GM12878 (cell line): ENCODE data around the gene THRAP3. TPM values are rescaled to one million over a fixed set of nuclear protein-coding genes. Genes with fewer than 3 reads are reported as not detected.

Experiments used
- ATAC-seq: fragments of 200-7000 bp; cut with Tn5 transposase; 3 replicates; pipeline ENCODE4 v1.9.1; 2020; ENCODE audit warnings: mild to moderate bottlenecking, moderate library complexity
- BruUV-seq: library from RNA; stranded (reverse); fragments of 400-500 nt; replicated peaks from 2 replicates; lab custom pipeline; 2021; lab: Mats Ljungman, UMichigan
- CTCF ChIA-PET: fragments of 300-600 bp; sonication (Branson Sonifier 250); formaldehyde crosslinking; extraction: SDS; loops from one replicate; lab custom pipeline; 2021; ENCODE audit warnings: inconsistent platforms; lab: Yijun Ruan, JAX
- POLR2A ChIA-PET: fragments of 350-600 bp; formaldehyde crosslinking; extraction: SDS; loops from one replicate; lab custom pipeline; 2021; ENCODE audit warnings: inconsistent platforms; lab: Charles Lee
- RAD21 ChIA-PET: fragments of 300-600 bp; sonication (Branson Sonifier 250); formaldehyde crosslinking; loops from one replicate; lab custom pipeline; 2023; ENCODE audit warnings: antibody characterized with exemption; ENCODE audit not compliant: unreplicated experiment; lab: Charles Lee
- SMC1A ChIA-PET: fragments of 300-600 bp; sonication (Branson Sonifier 250); formaldehyde crosslinking; loops from one replicate; lab custom pipeline; 2023; ENCODE audit not compliant: unreplicated experiment, uncharacterized antibody; lab: Charles Lee
- DNase-seq: peaks from one replicate; pipeline ENCODE4 v3.0.0-alpha.2; 2011; ENCODE audit warnings: low read depth, low spot score
- FAIRE-seq: peaks from 3 replicates; lab custom pipeline; 2011; peaks lifted over from hg19 to GRCh38; lab: Jason Lieb, UNC
- H2AFZ ChIP-seq: 2 replicates; pipeline ENCODE4 v1.6.0; 2011; ENCODE audit warnings: low read depth, low read length, control low read depth; ENCODE audit not compliant: control insufficient read depth
- H3K27ac ChIP-seq: 2 replicates; pipeline ENCODE4 v1.5.1; 2011; ENCODE audit warnings: control low read depth; ENCODE audit not compliant: control insufficient read depth, insufficient read depth
- H3K27me3 ChIP-seq, 2 experiments: replicated peaks in 1 of 2; 2 replicates each; pipeline versions ENCODE4 v1.6.0 to v1.6.1; 2011; ENCODE audit warnings: low read length in 1 of 2; ENCODE audit not compliant: control insufficient read depth in 2 of 2, insufficient read depth in 2 of 2
- H3K36me3 ChIP-seq, 2 experiments: 2 replicates each; pipeline ENCODE4 v1.5.1; 2011; ENCODE audit warnings: low read length in 1 of 2; ENCODE audit not compliant: control insufficient read depth in 2 of 2, insufficient read depth in 2 of 2
- H3K4me1 ChIP-seq: 2 replicates; pipeline ENCODE4 v1.6.1; 2011; ENCODE audit warnings: mild to moderate bottlenecking, low read length, moderate library complexity, mixed read lengths; ENCODE audit not compliant: control insufficient read depth, insufficient read depth
- H3K4me2 ChIP-seq: 2 replicates; pipeline ENCODE4 v1.6.0; 2011; ENCODE audit warnings: control low read depth; ENCODE audit not compliant: control insufficient read depth, insufficient read depth
- H3K4me3 ChIP-seq: fragments of 200-600 bp; sonication (generic); 2 replicates; pipeline ENCODE4 v1.5.1; 2016
- H3K79me2 ChIP-seq: 2 replicates; pipeline ENCODE4 v1.6.0; 2011; ENCODE audit warnings: low read length; ENCODE audit not compliant: control insufficient read depth, insufficient read depth
- H3K9ac ChIP-seq: 2 replicates; pipeline ENCODE4 v1.8.0; 2011; ENCODE audit warnings: low read length, control low read depth, mixed read lengths; ENCODE audit not compliant: control insufficient read depth, insufficient read depth
- H3K9me3 ChIP-seq: replicated peaks from 3 replicates; pipeline ENCODE4 v1.5.1; 2011; ENCODE audit warnings: mild to moderate bottlenecking, low read length; ENCODE audit not compliant: control insufficient read depth, insufficient read depth
- H4K20me1 ChIP-seq: 2 replicates; pipeline ENCODE4 v1.6.0; 2011; ENCODE audit not compliant: control insufficient read depth, insufficient read depth
- BACH1 ChIP-seq: fragments of 450-650 bp; IDR thresholded peaks from 2 replicates; pipeline ENCODE4 v1.6.1; 2017; ENCODE audit warnings: mild to moderate bottlenecking, borderline replicate concordance
- BCLAF1 ChIP-seq: fragments of 450-650 bp; IDR thresholded peaks from 2 replicates; pipeline ENCODE4 v1.6.1; 2017; ENCODE audit warnings: antibody characterized with exemption, mild to moderate bottlenecking, moderate library complexity
- BRCA1 ChIP-seq: IDR thresholded peaks from 2 replicates; pipeline ENCODE4 v1.6.1; 2011; ENCODE audit warnings: low read depth, low read length, improper control_type of control experiment
- CHD4 ChIP-seq: fragments of 200-600 bp; sonication (generic); IDR thresholded peaks from 2 replicates; pipeline ENCODE4 v1.6.1; 2016; ENCODE audit warnings: mild to moderate bottlenecking
- EED ChIP-seq: sonication (generic); IDR thresholded peaks from 2 replicates; pipeline ENCODE4 v1.6.1; 2016; ENCODE audit warnings: antibody characterized with exemption, low read depth
- HDAC6 ChIP-seq: fragments of 200-600 bp; sonication (generic); IDR thresholded peaks from one replicate; pipeline ENCODE4 v1.8.0; 2017; ENCODE audit warnings: antibody characterized with exemption; ENCODE audit not compliant: unreplicated experiment
- MXI1 ChIP-seq: fragments of 150-350 bp; IDR thresholded peaks from 2 replicates; pipeline ENCODE4 v1.6.1; 2011; ENCODE audit warnings: low read depth, mild to moderate bottlenecking, inconsistent platforms, low read length, improper control_type of control experiment
- NR2C1 ChIP-seq: fragments of 450-650 bp; IDR thresholded peaks from 2 replicates; pipeline ENCODE4 v1.6.1; 2017; ENCODE audit warnings: antibody characterized with exemption, mild to moderate bottlenecking, moderate library complexity
- SMAD5 ChIP-seq: IDR thresholded peaks from 2 replicates; pipeline ENCODE4 v1.6.1; 2016; ENCODE audit warnings: antibody characterized with exemption, low read depth
- TCF7 ChIP-seq: IDR thresholded peaks from 2 replicates; pipeline ENCODE4 v1.6.1; 2014; ENCODE audit warnings: antibody characterized with exemption, borderline replicate concordance
- ZBTB4 ChIP-seq: fragments of 450-650 bp; formaldehyde crosslinking; IDR thresholded peaks from 2 replicates; pipeline ENCODE4 v1.4.0; 2022; ENCODE audit warnings: mild to moderate bottlenecking, moderate library complexity
- ZNF384 ChIP-seq: IDR thresholded peaks from 2 replicates; pipeline ENCODE4 v1.6.1; 2012; ENCODE audit warnings: low read depth, mild to moderate bottlenecking, low read length, improper control_type of control experiment, borderline replicate concordance
- ZSCAN29 ChIP-seq: fragments of 450-650 bp; IDR thresholded peaks from 2 replicates; pipeline ENCODE4 v1.6.1; 2017; ENCODE audit warnings: mild to moderate bottlenecking, moderate library complexity
- WGBS: methylation state at CpG from one replicate; pipeline ENCODE4 v1.1.6; 2016; ENCODE audit warnings: low lambda C conversion rate; ENCODE audit not compliant: insufficient replicate concordance, insufficient coverage; ENCODE audit errors: missing lambda C conversion rate; 5-methylcytosine and 5-hydroxymethylcytosine counted together
- in situ Hi-C: fragments of 300-500 bp; cut with MboI; formaldehyde crosslinking; loops from 9 replicates; pipeline ENCODE4 v1.14.3; 2018; ENCODE audit warnings: mixed read lengths
- intact Hi-C: fragments of 100-400 bp; cut with micrococcal nuclease; formaldehyde crosslinking; loops from one replicate; pipeline ENCODE4 v1.14.2; 2022; ENCODE audit not compliant: unreplicated experiment
- polyA plus RNA-seq, 11 experiments: library from polyadenylated mRNA; depleted of rRNA in 4 of 11; unstranded in 6 of 11; stranded (reverse) in 5 of 11; fragments of >200 nt; fragmentation: Nextera tagmentation in 4 of 11; fragmentation: Illumina TruSeq in 1 of 11; extraction: Ambion mirVana in 4 of 11; extraction: Trizol in 1 of 11; gene quantifications; 1 replicate in 1 of 11; 2 replicates in 10 of 11; pipeline versions ENCODE4 v1.2.1 to v1.2.3, GENCODE V29; 2011 to 2016; ENCODE audit warnings: inconsistent platforms in 2 of 11, missing spikeins in 2 of 11, low read depth in 1 of 11
- total RNA-seq, 4 experiments: library from RNA; depleted of rRNA in 3 of 4; stranded (reverse); fragments of >200 nt in 3 of 4; fragmentation: Illumina TruSeq in 1 of 4; extraction: Trizol in 1 of 4; gene quantifications; 2 replicates each; pipeline versions ENCODE4 v1.2.1 to v1.2.3, GENCODE V29; 2013 to 2021
- TF ChIP-seq, protein P1 (sequence below): IDR thresholded peaks from 2 replicates; pipeline ENCODE4 v1.6.1; 2011; ENCODE audit warnings: mild to moderate bottlenecking, low read depth, low read length, moderate library complexity; ENCODE audit not compliant: insufficient replicate concordance

The THRAP3 gene
- total and polyA plus RNA-seq, 10 of the 15 experiments (the other 5 are each of a cell fraction or from before 2014, with no cell fraction given): 76.3 to 173 (median 136) TPM

DNA sequence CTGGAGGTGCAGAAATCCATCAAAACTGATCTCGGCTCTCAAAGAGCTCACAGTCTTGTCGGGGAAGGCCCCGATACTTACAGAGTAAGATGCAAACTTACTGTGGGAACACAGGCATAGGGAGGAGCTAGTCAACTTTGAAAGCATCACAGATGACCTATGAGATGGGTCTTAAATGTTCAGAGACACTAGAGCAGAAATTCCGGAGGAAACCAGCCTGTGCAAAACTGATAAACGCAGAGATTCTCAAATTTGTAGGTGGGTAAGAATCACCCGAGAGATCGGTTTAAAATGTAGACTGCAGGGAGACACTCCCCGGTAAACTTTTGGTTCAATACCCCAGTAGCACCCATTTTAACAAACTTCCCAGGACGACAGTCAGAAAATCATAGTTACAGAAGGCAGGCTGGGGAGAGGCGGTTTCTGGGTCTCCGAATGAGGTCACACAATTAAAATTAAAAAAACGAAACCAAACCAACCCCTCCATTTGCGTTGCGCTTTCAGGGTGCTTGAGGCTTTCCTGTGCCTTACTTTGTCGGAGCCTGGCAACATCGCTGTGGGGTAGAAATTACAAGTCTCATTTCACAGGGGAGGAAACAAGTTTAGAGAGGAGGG lies 755 bp upstream of the THRAP3 start:
- Histone ChIP-seq H3K4me1 (peaks cover 7% of the 10 kb centered on the region; the same call in 1 of the 2 replicates), H3K9ac (peak overlapping the region; percentile 79), H3K9me3 (no peaks in the 10 kb centered on the region), H3K4me2 (peak overlapping the region; percentile 74), H2AFZ (peak overlapping the region; percentile 65), H3K79me2 (peaks cover 40% of the 10 kb centered on the region), H4K20me1 (0 out of 2 replicates have a peak, but pooled peaks cover 4% of the 10 kb centered on the region), H3K36me3 (peaks cover 2 to 5% of the 10 kb centered on the region in 2 experiments; a peak in 1 of 4 replicates), H3K27ac (peak overlapping the region; percentile 88), H3K27me3 (no peaks in the 10 kb centered on the region), H3K4me3 (peak overlapping the region; percentile 67)
- RAD21 ChIA-PET: interaction anchor here (0.6 to 3.8 kb wide), 13 partner anchors 12 to 227 kb away, joined by 3 to 54 read pairs (median 4); partner anchors contain the start of genes OSCP1, SH3D21 and TRAPPC3
- POLR2A ChIA-PET: interaction anchor here (0.6 to 3.7 kb wide), 16 partner anchors 11 to 150 kb away, joined by 3 to 23 read pairs (median 7); partner anchors contain the start of genes MAP7D1, SH3D21 and TRAPPC3
- CTCF ChIA-PET: interaction anchor here (0.6 to 4.4 kb wide), 11 partner anchors 14 to 77 kb away, joined by 3 to 29 read pairs (median 4); partner anchors contain the start of gene TRAPPC3
- 2% methylated on average over 16 of the region's 16 CpGs for WGBS
- DNase-seq (peak; percentile 39), ATAC-seq (peak; percentile 53), FAIRE-seq (peak; percentile 78)
- TSS peak; percentile 100 for BruUV-seq
- intact Hi-C loops: loop anchor here (10.0 kb wide), 1 partner anchor 161 kb away; the partner anchor contains the start of gene STK40
- in situ Hi-C loops: no loop called here
- SMC1A ChIA-PET: interaction anchor here (0.5 to 2.7 kb wide), 14 partner anchors 10 to 198 kb away, joined by 3 to 27 read pairs (median 4); partner anchors contain the start of genes MAP7D1 and TRAPPC3
- TF ChIP-seq TCF7 (no peak), BCLAF1 (peak; percentile 23; the same call in 1 of the 2 replicates), EED (no peak), SMAD5 (peak; percentile 45; the same call in 1 of the 2 replicates), MXI1 (no peak), CHD4 (no peak), ZSCAN29 (no peak), ZBTB4 (CRISPR knock-in tag) (no peak), HDAC6 (no peak), BRCA1 (no peak), NR2C1 (no peak), ZNF384 (no peak), BACH1 (no peak)
- TF ChIP-seq, protein P1, sequence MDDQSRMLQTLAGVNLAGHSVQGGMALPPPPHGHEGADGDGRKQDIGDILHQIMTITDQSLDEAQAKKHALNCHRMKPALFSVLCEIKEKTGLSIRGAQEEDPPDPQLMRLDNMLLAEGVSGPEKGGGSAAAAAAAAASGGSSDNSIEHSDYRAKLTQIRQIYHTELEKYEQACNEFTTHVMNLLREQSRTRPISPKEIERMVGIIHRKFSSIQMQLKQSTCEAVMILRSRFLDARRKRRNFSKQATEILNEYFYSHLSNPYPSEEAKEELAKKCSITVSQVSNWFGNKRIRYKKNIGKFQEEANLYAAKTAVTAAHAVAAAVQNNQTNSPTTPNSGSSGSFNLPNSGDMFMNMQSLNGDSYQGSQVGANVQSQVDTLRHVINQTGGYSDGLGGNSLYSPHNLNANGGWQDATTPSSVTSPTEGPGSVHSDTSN: no peak
